Body of pancreas (tissue), 4 donors: Measurements from ENCODE around the gene SLC22A23. TPM values are rescaled to one million over a fixed set of nuclear protein-coding genes. Genes with fewer than 3 reads are reported as not detected.

Source experiments
- ATAC-seq: fragments of 150-250 bp; one replicate; pipeline ENCODE4 v1.9.1; 2016
- DNase-seq, 4 donors: peaks; one replicate each; pipeline ENCODE4 v3.0.0-alpha.2; 2019
- H3K27ac ChIP-seq, 4 donors: fragments of 200-600 bp; sonication (generic); 1 replicate in 3 of 4; 2 replicates in 1 of 4; pipeline versions ENCODE4 v1.5.1 to v1.6.1; 2016 to 2019; ENCODE audit warnings: mild to moderate bottlenecking in 1 of 4, mixed read lengths in 1 of 4, moderate library complexity in 1 of 4
- H3K27me3 ChIP-seq, 2 donors: fragments of 200-600 bp; sonication (generic); one replicate each; pipeline ENCODE4 v1.6.0; 2016; ENCODE audit warnings: mild to moderate bottlenecking in 1 of 2
- H3K36me3 ChIP-seq, 2 donors: fragments of 200-600 bp; sonication (generic); replicated peaks in 1 of 2; 2 replicates each; pipeline ENCODE4 v1.5.1; 2016; ENCODE audit warnings: low read depth in 2 of 2; ENCODE audit not compliant: insufficient read depth in 1 of 2
- H3K4me1 ChIP-seq: fragments of 200-600 bp; sonication (generic); one replicate; pipeline ENCODE4 v1.6.0; 2016
- H3K4me3 ChIP-seq, 2 donors: fragments of 200-600 bp; sonication (generic); 1 replicate in 1 of 2; 2 replicates in 1 of 2; pipeline ENCODE4 v1.5.1; 2016 to 2019
- H3K9me3 ChIP-seq, 3 donors: fragments of 200-600 bp; sonication (generic); 1 replicate in 2 of 3; 2 replicates in 1 of 3; pipeline ENCODE4 v1.5.1; 2016
- CTCF ChIP-seq, 7 experiments: fragments of 450-650 bp in 4 of 7; fragments of 200-600 bp in 3 of 7; sonication (generic) in 3 of 7; IDR thresholded peaks; one replicate each; pipeline ENCODE4 v1.5.1; 2016 to 2019; ENCODE audit warnings: antibody characterized with exemption in 7 of 7
- POLR2A ChIP-seq, 3 donors: fragments of 450-650 bp; IDR thresholded peaks; one replicate each; pipeline ENCODE4 v1.6.1; 2016; ENCODE audit warnings: antibody characterized with exemption in 3 of 3, mild to moderate bottlenecking in 2 of 3
- WGBS, 2 donors: methylation state at CpG; one replicate each; pipeline ENCODE4 v1.1.5; 2017; 5-methylcytosine and 5-hydroxymethylcytosine counted together
- intact Hi-C: fragments of 100-400 bp; cut with DNase I; formaldehyde crosslinking; loops from one replicate; pipeline ENCODE4 v1.15.1; 2023
- total RNA-seq, 2 donors: library from RNA; depleted of rRNA; stranded (reverse); fragments of >200 nt; gene quantifications; one replicate each; pipeline ENCODE4 v1.1.0, GENCODE V29; 2016

The SLC22A23 gene
- total RNA-seq, 2 donors from 2014 or later, result 20.4 to 32.2 TPM

- H3K27me3 ChIP-seq, result no peaks in the 10 kb centered on the region
- no peak overlapping the region for H3K27ac ChIP-seq
- DNase-seq (no peak), ATAC-seq (no peak)
- H3K36me3 ChIP-seq, result no peaks in the 10 kb centered on the region
- intact Hi-C loops, result loop anchor here (5.0 to 10.0 kb wide), 2 partner anchors 89 to 131 kb away; no protein-coding TSS in a partner anchor
- no peaks in the 10 kb centered on the region for H3K9me3 ChIP-seq
- TF ChIP-seq POLR2A (IDR thresholded peaks at IDR 0.05), result no peak
- no peak for TF ChIP-seq CTCF (IDR thresholded peaks at IDR 0.05)
- 94 to 96% methylated on average over 29 to 32 of the region's 40 CpGs for WGBS, 2 donors
- peaks cover 16% of the 10 kb centered on the region for H3K4me1 ChIP-seq
- H3K4me3 ChIP-seq, result no peak overlapping the region
These were observed 203.3 kb downstream of the SLC22A23 start for GRCh38 chr6:3253597-3253961.

GRCh38 chr6:3252861-3253596 lies 203.8 kb downstream of the SLC22A23 start:
- TF ChIP-seq POLR2A (IDR thresholded peaks at IDR 0.05), result no peak
- no peak for TF ChIP-seq CTCF (IDR thresholded peaks at IDR 0.05)
- Histone ChIP-seq H3K9me3 (no peaks in the 10 kb centered on the region), H3K27ac (no peak overlapping the region), H3K36me3 (no peaks in the 10 kb centered on the region), H3K27me3 (no peaks in the 10 kb centered on the region), H3K4me1 (peaks cover 11% of the 10 kb centered on the region), H3K4me3 (no peak overlapping the region)
- 89 to 94% methylated on average over 21 to 22 of the region's 22 CpGs for WGBS, 2 donors
- intact Hi-C loops, result loop anchor here (5.0 to 10.0 kb wide), 2 partner anchors 88 to 131 kb away; no protein-coding TSS in a partner anchor
- no peak for DNase-seq
- no peak for ATAC-seq

GRCh38 chr6:3252369-3252768 lies 204.5 kb downstream of the SLC22A23 start:
- intact Hi-C loops, result loop anchor here (5.0 to 10.0 kb wide), 2 partner anchors 88 to 130 kb away; no protein-coding TSS in a partner anchor
- H3K4me3 ChIP-seq, result no peak overlapping the region
- TF ChIP-seq CTCF (IDR thresholded peaks at IDR 0.05) (no peak), POLR2A (IDR thresholded peaks at IDR 0.05) (no peak)
- ATAC-seq, result no peak
- peaks cover 11% of the 10 kb centered on the region for H3K4me1 ChIP-seq
- no peak for DNase-seq
- 86 to 87% methylated on average over 10 of the region's 10 CpGs for WGBS, 2 donors
- no peaks in the 10 kb centered on the region for H3K27me3 ChIP-seq
- no peaks in the 10 kb centered on the region for H3K9me3 ChIP-seq
- no peaks in the 10 kb centered on the region for H3K36me3 ChIP-seq
- H3K27ac ChIP-seq, result no peak overlapping the region

GRCh38 chr6:3251462-3252314 lies 205.2 kb downstream of the SLC22A23 start:
- 30 to 31% methylated on average over 20 of the region's 20 CpGs for WGBS, 2 donors
- Histone ChIP-seq H3K36me3 (no peaks in the 10 kb centered on the region), H3K27me3 (no peaks in the 10 kb centered on the region), H3K4me3 (no peak overlapping the region), H3K27ac (no peak overlapping the region), H3K4me1 (peaks cover 11% of the 10 kb centered on the region), H3K9me3 (no peaks in the 10 kb centered on the region)
- peak; percentile 94 to 98 (median 97) for TF ChIP-seq CTCF (IDR thresholded peaks at IDR 0.05)
- no peak for TF ChIP-seq POLR2A (IDR thresholded peaks at IDR 0.05)
- peak; percentile 93 for ATAC-seq
- intact Hi-C loops, result loop anchor here (5.0 to 10.0 kb wide), 2 partner anchors 87 to 129 kb away; no protein-coding TSS in a partner anchor
- DNase-seq, result peak; percentile 83 to 88 (median 86)
